Activated CD8-positive, alpha-beta memory T cell treated with anti-CD3 and anti-CD28 coated beads, Interleukin-2, amount 10 ng/mL, durations not matched to agents 7 days and 5 days (primary cell): ENCODE results near the gene HAPLN1. TPM values are rescaled to one million over a fixed set of nuclear protein-coding genes. Genes with fewer than 3 reads are reported as not detected.

Experiments
- ATAC-seq: fragments of 150-1000 bp; cut with Tn5 transposase; one replicate; pipeline ENCODE4 v1.10.0; 2021; ENCODE audit warnings: moderate library complexity
- CTCF ChIA-PET: fragments of 350-600 bp; sonication (Branson Sonifier 250); formaldehyde crosslinking; loops from one replicate; lab custom pipeline; 2021; ENCODE audit warnings: antibody characterized with exemption; lab: Charles Lee
- DNase-seq: peaks from one replicate; pipeline ENCODE4 v3.0.0-alpha.2; 2020
- H3K27ac Mint-ChIP-seq: one replicate; pipeline ENCODE4 v1.8.0; 2021; ENCODE audit warnings: mild to moderate bottlenecking, mixed read lengths
- H3K27me3 Mint-ChIP-seq: one replicate; pipeline ENCODE4 v1.8.0; 2021; ENCODE audit warnings: mixed read lengths
- H3K36me3 Mint-ChIP-seq: one replicate; pipeline ENCODE4 v1.8.0; 2021; ENCODE audit warnings: mild to moderate bottlenecking, mixed read lengths
- H3K4me1 Mint-ChIP-seq: one replicate; pipeline ENCODE4 v1.8.0; 2021; ENCODE audit warnings: mixed read lengths
- H3K4me3 Mint-ChIP-seq: one replicate; pipeline ENCODE4 v1.8.0; 2021; ENCODE audit warnings: mild to moderate bottlenecking, moderate library complexity, mixed read lengths
- H3K9me3 Mint-ChIP-seq: one replicate; pipeline ENCODE4 v1.8.0; 2022; ENCODE audit warnings: low read depth, mixed read lengths
- total RNA-seq, 2 experiments: library from RNA; stranded (reverse); gene quantifications; one replicate each; pipeline ENCODE4 v1.2.3, GENCODE V29; 2021

Gene HAPLN1
- total RNA-seq, 2 experiments from 2014 or later, result not detected

DNA sequence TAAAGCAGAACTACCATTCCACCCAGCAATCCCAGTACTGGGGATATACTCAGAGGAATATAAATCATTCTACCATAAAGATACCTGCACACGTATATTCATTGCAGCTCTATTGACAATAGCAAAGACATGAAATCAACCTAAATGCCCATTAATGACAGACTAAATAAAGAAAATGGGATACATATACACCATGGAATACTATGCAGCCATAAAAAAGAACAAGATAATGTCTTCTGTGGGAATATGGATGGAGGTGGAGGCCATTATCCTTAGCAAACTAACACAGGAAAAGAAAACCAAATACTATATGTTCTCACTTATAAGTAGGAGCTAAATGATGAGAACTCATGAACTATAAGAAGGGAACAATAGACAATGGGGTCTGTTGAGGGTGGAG lies 12.5 kb downstream of the HAPLN1 start:
- Mint-ChIP-seq H3K36me3 (no peaks in the 10 kb centered on the region), H3K4me1 (no peaks in the 10 kb centered on the region), H3K4me3 (no peak overlapping the region), H3K27ac (no peak overlapping the region), H3K27me3 (no peaks in the 10 kb centered on the region), H3K9me3 (no peaks in the 10 kb centered on the region)
- DNase-seq, result no peak
- CTCF ChIA-PET, result no interaction called here
- ATAC-seq, result no peak

GRCh38 chr5:83703059-83703458 lies 17.6 kb downstream of the HAPLN1 start:
- no peaks in the 10 kb centered on the region for H3K27me3 Mint-ChIP-seq
- H3K4me1 Mint-ChIP-seq, result no peaks in the 10 kb centered on the region
- H3K27ac Mint-ChIP-seq, result no peak overlapping the region
- DNase-seq (no peak), ATAC-seq (no peak)
- H3K36me3 Mint-ChIP-seq, result no peaks in the 10 kb centered on the region
- H3K9me3 Mint-ChIP-seq, result no peaks in the 10 kb centered on the region
- H3K4me3 Mint-ChIP-seq, result no peak overlapping the region
- CTCF ChIA-PET, result no interaction called here

GRCh38 chr5:83701886-83702285 lies 18.8 kb downstream of the HAPLN1 start:
- Mint-ChIP-seq H3K4me3 (no peak overlapping the region), H3K27ac (no peak overlapping the region), H3K9me3 (no peaks in the 10 kb centered on the region), H3K4me1 (no peaks in the 10 kb centered on the region), H3K36me3 (no peaks in the 10 kb centered on the region), H3K27me3 (no peaks in the 10 kb centered on the region)
- CTCF ChIA-PET, result no interaction called here
- DNase-seq (no peak), ATAC-seq (no peak)

DNA sequence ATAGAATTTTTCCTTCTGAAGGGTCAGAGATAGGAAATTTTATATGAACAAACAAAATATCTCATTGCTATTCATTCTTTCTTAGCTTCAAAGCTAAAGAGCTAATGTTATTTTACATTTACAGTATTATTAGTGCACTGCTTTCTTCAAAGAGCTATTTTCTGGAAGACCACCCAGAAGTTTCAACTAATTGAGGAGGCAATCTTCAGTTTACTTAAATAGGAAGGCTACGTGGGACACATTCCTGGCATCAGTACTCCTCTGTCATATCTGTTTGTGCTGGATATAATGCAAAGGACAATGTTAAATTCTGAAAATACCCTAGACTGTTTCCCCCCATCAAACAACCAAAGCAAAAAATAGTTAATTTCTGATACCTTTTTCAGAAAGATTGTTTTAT lies 30.8 kb downstream of the HAPLN1 start:
- Mint-ChIP-seq H3K9me3 (no peaks in the 10 kb centered on the region), H3K4me1 (no peaks in the 10 kb centered on the region)
- no peak for ATAC-seq

GRCh38 chr5:83688281-83688680 lies 32.4 kb downstream of the HAPLN1 start:
- DNase-seq (no peak), ATAC-seq (no peak)
- CTCF ChIA-PET, result no interaction called here
- Mint-ChIP-seq H3K9me3 (no peaks in the 10 kb centered on the region), H3K4me3 (no peak overlapping the region), H3K36me3 (no peaks in the 10 kb centered on the region), H3K27ac (no peak overlapping the region), H3K27me3 (no peaks in the 10 kb centered on the region), H3K4me1 (no peaks in the 10 kb centered on the region)

More for the DNA sequence above, 30.8 kb downstream of the HAPLN1 start:
- DNase-seq, result no peak
- CTCF ChIA-PET, result no interaction called here
- Mint-ChIP-seq H3K36me3 (no peaks in the 10 kb centered on the region), H3K27ac (no peak overlapping the region), H3K27me3 (no peaks in the 10 kb centered on the region), H3K4me3 (no peak overlapping the region)

GRCh38 chr5:83687124-83687619 lies 33.5 kb downstream of the HAPLN1 start:
- Mint-ChIP-seq H3K27me3 (no peaks in the 10 kb centered on the region), H3K4me1 (no peaks in the 10 kb centered on the region), H3K36me3 (no peaks in the 10 kb centered on the region), H3K27ac (no peak overlapping the region), H3K4me3 (no peak overlapping the region), H3K9me3 (no peaks in the 10 kb centered on the region)
- CTCF ChIA-PET, result no interaction called here
- ATAC-seq, result no peak
- DNase-seq, result no peak

- Mint-ChIP-seq H3K9me3 (no peaks in the 10 kb centered on the region), H3K36me3 (no peaks in the 10 kb centered on the region), H3K27me3 (no peaks in the 10 kb centered on the region), H3K4me3 (no peak overlapping the region), H3K27ac (no peak overlapping the region), H3K4me1 (no peaks in the 10 kb centered on the region)
- CTCF ChIA-PET, result no interaction called here
- ATAC-seq, result no peak
- no peak for DNase-seq
These were observed 34.4 kb downstream of the HAPLN1 start for GRCh38 chr5:83686251-83686650.

- no peaks in the 10 kb centered on the region for H3K27me3 Mint-ChIP-seq
- no peak for ATAC-seq
- no peaks in the 10 kb centered on the region for H3K36me3 Mint-ChIP-seq
- no peak overlapping the region for H3K27ac Mint-ChIP-seq
- no peaks in the 10 kb centered on the region for H3K4me1 Mint-ChIP-seq
- DNase-seq, result no peak
- no peaks in the 10 kb centered on the region for H3K9me3 Mint-ChIP-seq
- CTCF ChIA-PET, result no interaction called here
- no peak overlapping the region for H3K4me3 Mint-ChIP-seq
These were observed 36.8 kb downstream of the HAPLN1 start for GRCh38 chr5:83683836-83684235.

DNA sequence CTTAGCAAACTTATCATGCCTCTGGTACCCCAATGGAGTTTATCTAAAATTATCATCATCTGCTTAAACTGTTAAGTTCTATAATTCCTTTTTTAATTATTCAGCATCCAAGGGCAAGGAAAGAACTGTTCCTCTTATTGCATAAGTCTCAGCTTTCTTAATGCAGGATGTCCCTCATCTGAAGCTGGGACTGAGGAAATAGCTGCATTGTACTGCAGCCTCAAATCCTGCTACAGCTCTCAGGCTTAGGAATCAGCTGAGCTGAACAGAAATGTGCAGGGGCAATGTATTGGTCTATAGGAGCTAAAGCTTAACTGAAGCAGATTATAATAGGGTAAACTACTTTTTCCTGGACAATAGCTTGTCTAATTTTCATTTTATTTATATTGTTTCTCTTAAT lies 48.0 kb downstream of the HAPLN1 start:
- CTCF ChIA-PET, result no interaction called here
- H3K4me3 Mint-ChIP-seq, result no peak overlapping the region
- no peak for DNase-seq
- no peaks in the 10 kb centered on the region for H3K27me3 Mint-ChIP-seq
- no peaks in the 10 kb centered on the region for H3K4me1 Mint-ChIP-seq
- H3K36me3 Mint-ChIP-seq, result no peaks in the 10 kb centered on the region
- H3K27ac Mint-ChIP-seq, result no peak overlapping the region
- ATAC-seq, result no peak
- no peaks in the 10 kb centered on the region for H3K9me3 Mint-ChIP-seq

- H3K36me3 Mint-ChIP-seq, result no peaks in the 10 kb centered on the region
- no peaks in the 10 kb centered on the region for H3K27me3 Mint-ChIP-seq
- no peak for ATAC-seq
- no peaks in the 10 kb centered on the region for H3K4me1 Mint-ChIP-seq
- no peaks in the 10 kb centered on the region for H3K9me3 Mint-ChIP-seq
- no peak overlapping the region for H3K27ac Mint-ChIP-seq
- no peak for DNase-seq
- no peak overlapping the region for H3K4me3 Mint-ChIP-seq
- CTCF ChIA-PET, result no interaction called here
These were observed 48.5 kb downstream of the HAPLN1 start for GRCh38 chr5:83672158-83672557.

DNA sequence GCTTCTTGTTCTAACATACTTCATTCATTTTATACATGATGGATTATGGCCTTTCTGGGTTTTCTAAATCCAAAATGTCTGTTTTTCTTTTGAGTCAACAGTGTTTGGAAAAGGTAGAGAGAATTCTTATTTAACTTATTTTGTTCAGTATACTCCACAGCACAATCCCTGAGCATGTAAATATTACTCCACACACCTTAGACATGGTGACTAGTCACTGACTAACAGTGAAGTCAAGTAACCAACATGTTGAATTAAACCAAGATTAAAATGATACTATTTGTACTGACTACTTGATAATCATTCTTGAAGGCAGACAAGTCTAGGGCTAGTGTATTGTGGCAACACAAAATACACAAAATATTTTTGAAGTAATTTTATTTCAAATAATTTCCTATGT lies 55.0 kb downstream of the HAPLN1 start:
- Mint-ChIP-seq H3K9me3 (no peaks in the 10 kb centered on the region), H3K36me3 (no peaks in the 10 kb centered on the region), H3K4me1 (no peaks in the 10 kb centered on the region), H3K27ac (no peak overlapping the region), H3K27me3 (no peaks in the 10 kb centered on the region), H3K4me3 (no peak overlapping the region)
- DNase-seq, result no peak
- CTCF ChIA-PET, result no interaction called here
- ATAC-seq, result no peak

- no peaks in the 10 kb centered on the region for H3K36me3 Mint-ChIP-seq
- H3K4me3 Mint-ChIP-seq, result no peak overlapping the region
- DNase-seq (no peak), ATAC-seq (no peak)
- no peaks in the 10 kb centered on the region for H3K27me3 Mint-ChIP-seq
- CTCF ChIA-PET, result no interaction called here
- no peak overlapping the region for H3K27ac Mint-ChIP-seq
- no peaks in the 10 kb centered on the region for H3K4me1 Mint-ChIP-seq
- H3K9me3 Mint-ChIP-seq, result no peaks in the 10 kb centered on the region
These were observed 58.1 kb downstream of the HAPLN1 start for GRCh38 chr5:83662558-83662957.

DNA sequence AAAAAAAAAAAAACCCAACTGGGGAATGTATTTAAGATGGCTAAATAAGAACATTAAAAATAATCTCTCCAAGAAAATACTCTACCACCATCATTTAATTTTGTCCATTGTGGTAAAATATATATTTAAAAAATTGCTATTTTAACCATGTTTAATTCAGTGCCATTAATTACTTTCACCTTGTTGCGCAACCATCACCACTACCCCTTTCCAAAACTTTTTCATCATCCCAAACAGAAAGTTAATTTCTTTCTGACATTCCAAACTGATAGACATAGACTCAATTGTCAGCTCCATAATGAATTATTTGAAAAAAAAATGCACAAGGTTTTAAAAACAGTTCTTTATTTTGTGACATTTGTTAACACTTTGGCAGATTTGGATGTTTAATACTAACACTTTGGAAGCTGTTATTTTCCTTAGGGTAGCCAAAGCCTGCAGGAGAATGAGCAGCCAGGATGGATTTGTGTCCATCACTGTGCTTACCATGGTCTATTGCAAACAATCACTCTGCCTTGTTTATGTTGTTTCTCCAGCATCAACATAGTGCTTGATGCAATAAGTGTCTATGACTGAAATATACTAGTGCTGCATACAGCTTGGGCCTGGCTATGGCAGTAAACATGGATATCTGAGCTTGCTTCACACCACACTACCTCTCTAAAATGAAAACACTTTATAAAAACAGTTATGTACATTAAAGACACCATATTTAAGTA lies 62.7 kb downstream of the HAPLN1 start:
- no peak overlapping the region for H3K27ac Mint-ChIP-seq
- H3K4me1 Mint-ChIP-seq, result no peaks in the 10 kb centered on the region
- no peak for DNase-seq
- ATAC-seq, result no peak
- no peaks in the 10 kb centered on the region for H3K9me3 Mint-ChIP-seq
- no peak overlapping the region for H3K4me3 Mint-ChIP-seq
- CTCF ChIA-PET, result no interaction called here
- H3K36me3 Mint-ChIP-seq, result no peaks in the 10 kb centered on the region
- no peaks in the 10 kb centered on the region for H3K27me3 Mint-ChIP-seq

- Mint-ChIP-seq H3K4me1 (no peaks in the 10 kb centered on the region), H3K4me3 (no peak overlapping the region), H3K9me3 (no peaks in the 10 kb centered on the region), H3K27me3 (no peaks in the 10 kb centered on the region), H3K36me3 (no peaks in the 10 kb centered on the region), H3K27ac (no peak overlapping the region)
- DNase-seq (no peak), ATAC-seq (no peak)
- CTCF ChIA-PET, result no interaction called here
These were observed 66.1 kb downstream of the HAPLN1 start for GRCh38 chr5:83654427-83654994.
